VCaP (cell line): Measurements from ENCODE around the gene DSC2.

ENCODE experiments used
- H3K27ac ChIP-seq: fragments of 450-650 bp; 2 replicates; pipeline ENCODE4 v1.5.1; 2017
- TF ChIP-seq, protein P1 (sequence below): fragments of 450-650 bp; conservative IDR thresholded peaks from 2 replicates; pipeline ENCODE4 v1.5.1; 2017; ENCODE audit warnings: mild to moderate bottlenecking, moderate library complexity

The DSC2 gene

DNA sequence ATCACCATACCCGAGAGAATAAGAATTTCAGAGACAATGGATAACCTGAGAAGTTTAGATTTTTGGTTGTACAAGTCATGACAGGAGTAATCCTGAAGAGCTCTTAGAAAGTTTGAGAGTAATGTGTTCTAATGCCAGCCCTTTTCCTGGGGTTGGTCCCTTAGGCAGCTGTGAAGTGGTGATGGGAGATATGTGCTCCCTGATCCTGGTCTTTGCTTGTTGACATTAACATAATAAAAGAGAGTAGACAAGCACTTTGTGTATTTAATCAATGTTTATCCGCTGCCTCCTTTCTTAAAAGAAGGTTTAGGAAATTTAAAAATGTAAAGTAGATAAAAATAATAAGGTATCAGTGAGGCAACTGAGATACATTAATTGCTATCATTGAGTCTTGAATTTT lies 45.9 kb downstream of the DSC2 start:
- peak overlapping the region; percentile 54 for H3K27ac ChIP-seq
- TF ChIP-seq, protein P1, sequence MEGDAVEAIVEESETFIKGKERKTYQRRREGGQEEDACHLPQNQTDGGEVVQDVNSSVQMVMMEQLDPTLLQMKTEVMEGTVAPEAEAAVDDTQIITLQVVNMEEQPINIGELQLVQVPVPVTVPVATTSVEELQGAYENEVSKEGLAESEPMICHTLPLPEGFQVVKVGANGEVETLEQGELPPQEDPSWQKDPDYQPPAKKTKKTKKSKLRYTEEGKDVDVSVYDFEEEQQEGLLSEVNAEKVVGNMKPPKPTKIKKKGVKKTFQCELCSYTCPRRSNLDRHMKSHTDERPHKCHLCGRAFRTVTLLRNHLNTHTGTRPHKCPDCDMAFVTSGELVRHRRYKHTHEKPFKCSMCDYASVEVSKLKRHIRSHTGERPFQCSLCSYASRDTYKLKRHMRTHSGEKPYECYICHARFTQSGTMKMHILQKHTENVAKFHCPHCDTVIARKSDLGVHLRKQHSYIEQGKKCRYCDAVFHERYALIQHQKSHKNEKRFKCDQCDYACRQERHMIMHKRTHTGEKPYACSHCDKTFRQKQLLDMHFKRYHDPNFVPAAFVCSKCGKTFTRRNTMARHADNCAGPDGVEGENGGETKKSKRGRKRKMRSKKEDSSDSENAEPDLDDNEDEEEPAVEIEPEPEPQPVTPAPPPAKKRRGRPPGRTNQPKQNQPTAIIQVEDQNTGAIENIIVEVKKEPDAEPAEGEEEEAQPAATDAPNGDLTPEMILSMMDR = no peak

DNA sequence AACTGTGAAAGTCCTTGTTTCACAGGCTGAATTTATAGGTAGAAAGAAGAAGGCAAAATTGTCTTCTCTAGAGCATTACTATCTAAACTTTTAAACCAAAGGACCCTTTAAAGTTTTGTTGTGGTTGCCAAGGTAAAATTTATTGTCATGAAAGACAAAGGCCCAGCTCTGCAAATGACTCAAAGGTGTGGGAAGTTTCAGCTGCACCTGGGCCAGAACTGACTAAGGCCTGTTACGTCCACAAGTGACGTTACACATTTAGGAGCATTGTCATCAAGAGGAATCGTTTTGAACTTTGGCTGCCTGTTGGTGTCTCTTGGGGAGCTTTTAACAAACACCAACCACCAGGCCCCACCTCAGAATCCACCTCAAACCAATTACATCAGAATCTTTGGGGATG lies 51.6 kb downstream of the DSC2 start:
- TF ChIP-seq, protein P1 = no peak
- no peak overlapping the region for H3K27ac ChIP-seq

DNA sequence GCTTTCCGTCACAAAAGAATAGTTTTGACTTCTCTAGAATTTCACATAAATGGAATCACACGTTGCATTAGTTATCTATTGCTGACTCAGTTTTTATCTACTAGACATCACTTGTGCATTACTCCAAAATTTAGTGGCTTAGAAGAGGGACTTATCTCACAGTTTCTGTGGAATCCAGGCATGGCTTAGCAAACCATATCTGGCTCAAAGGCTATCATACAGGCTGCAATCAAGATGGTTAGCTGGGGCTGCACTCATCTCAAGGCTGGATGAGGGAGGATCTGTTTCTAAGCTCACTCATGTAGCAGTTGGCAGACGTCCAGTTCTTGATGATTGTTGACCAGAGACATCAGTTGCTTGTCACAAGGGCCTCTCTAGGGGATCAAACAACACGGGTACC lies 53.0 kb downstream of the DSC2 start:
- H3K27ac ChIP-seq = no peak overlapping the region
- TF ChIP-seq, protein P1 = no peak

DNA sequence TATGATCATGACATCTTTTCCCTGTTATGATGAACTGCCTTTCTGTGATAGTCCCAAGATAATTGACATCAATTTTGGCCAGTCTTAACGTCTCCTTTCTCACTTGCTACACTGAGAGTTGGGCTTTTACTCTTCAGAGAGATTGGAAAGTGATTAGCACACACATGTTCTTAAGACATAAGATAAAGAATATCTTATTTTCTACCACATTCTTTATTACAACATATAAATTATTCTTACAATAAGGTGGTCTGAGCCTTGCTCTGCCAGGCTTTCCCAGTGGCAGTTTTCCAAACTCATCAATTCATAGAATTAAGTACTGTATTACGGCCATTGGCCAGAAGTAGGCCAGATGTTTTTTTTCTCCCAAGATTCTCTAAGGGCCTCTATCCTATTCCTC lies 54.0 kb downstream of the DSC2 start:
- TF ChIP-seq, protein P1 = no peak
- H3K27ac ChIP-seq = no peak overlapping the region

DNA sequence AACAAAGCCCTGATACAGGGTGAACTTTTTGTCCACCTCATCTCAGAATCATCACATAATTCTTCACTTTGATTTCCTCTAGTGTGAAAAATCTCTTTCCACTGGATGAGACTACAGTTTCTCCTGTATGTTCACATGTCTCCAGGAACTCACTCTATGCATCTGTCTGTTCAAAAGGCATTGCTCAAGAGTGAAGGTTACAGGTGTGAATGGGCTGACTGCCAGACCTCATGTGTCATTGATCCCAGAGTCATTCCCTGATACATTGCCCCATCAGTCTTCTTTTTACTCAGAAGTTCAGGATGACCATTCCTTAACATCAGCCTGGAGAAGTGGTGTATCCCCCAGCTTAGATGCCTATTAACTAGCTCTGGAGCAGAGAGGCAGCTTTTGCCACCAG lies 55.3 kb downstream of the DSC2 start:
- no peak overlapping the region for H3K27ac ChIP-seq
- TF ChIP-seq, protein P1 = no peak

DNA sequence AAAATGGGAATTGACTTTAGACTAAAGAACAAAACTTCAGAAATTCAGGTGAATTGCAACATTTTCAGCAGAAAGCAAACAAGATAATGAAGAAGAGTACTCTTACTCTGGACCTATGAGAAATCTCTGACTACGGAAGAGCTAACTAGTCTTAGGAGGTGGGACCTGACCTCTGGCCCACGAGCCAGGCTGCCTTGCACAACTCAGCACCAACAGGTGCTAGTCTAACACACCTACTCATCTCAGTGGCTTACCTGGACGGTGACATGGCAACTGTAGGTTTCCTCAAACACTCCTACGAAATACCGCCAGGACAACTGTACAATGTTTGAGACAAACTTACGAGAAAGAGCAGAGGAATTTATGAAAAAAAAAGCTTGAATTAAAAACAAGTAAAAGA lies 56.6 kb downstream of the DSC2 start:
- TF ChIP-seq, protein P1 = no peak
- no peak overlapping the region for H3K27ac ChIP-seq

DNA sequence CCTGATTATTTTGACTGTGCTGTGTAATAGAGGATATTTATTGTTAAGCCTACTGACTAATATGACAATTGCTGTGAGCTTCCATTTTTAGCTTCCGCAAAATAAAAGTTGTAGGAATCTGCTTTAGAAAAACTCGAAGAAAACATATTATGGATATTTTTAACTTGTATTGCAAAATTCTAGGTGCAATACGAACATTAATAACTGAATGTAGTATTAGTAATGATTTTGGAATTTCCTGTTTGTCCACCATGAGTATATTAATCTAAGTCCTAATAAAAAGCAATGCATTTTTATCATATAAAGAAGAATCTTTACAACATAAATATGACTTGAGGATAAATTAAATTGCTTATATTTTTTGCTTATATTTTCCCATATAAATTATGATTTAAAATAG lies 57.3 kb downstream of the DSC2 start:
- no peak overlapping the region for H3K27ac ChIP-seq
- TF ChIP-seq, protein P1 = no peak

DNA sequence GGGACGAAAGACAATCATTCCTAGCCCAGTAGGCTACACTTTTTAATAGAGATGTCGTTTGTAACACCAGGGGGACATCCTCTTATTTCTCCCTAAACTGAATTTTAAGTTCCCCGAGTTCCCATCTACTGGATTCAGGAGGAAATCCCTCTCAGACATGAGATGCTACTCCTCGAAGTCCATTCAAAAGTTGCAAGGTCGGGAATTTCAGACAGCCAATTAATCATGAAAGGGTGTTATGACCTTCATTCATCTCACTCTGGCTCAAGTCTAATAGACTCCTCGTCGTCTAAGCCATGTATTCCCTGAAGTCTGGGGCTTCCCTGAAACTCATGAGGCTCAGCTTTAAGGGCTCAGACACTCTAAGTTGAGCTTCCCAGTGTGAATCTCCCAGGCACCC lies 58.5 kb downstream of the DSC2 start:
- no peak overlapping the region; the same call in 1 of the 2 replicates for H3K27ac ChIP-seq
- TF ChIP-seq, protein P1 = no peak
